HG03039 (cell line): ENCODE results near the gene ZGPAT.
"Not testable (repeated sequence)": the region's sequence is repeated elsewhere in the genome, so short reads cannot be mapped to it uniquely, and the experiment has no call there.

Experiments used
- ATAC-seq: cut with Tn5 transposase; IDR thresholded peaks from one replicate; pipeline ENCODE4 v1.9.1; 2021; ENCODE audit warnings: mild to moderate bottlenecking, moderate library complexity; ENCODE audit not compliant: unreplicated experiment

The ZGPAT gene

GRCh38 chr20:63702036-63702665 is 5.7 kb upstream of the ZGPAT start:
- no peak for ATAC-seq

GRCh38 chr20:63702751-63703470 is 4.9 kb upstream of the ZGPAT start:
- no peak for ATAC-seq

GRCh38 chr20:63703471-63703975 is 4.3 kb upstream of the ZGPAT start:
- ATAC-seq: no peak

- ATAC-seq: no peak
These were observed 3.7 kb upstream of the ZGPAT start for GRCh38 chr20:63703976-63704748.

- ATAC-seq: no peak
These were observed 3.1 kb upstream of the ZGPAT start for GRCh38 chr20:63704749-63705117.

- ATAC-seq: no peak
These were observed 2.4 kb upstream of the ZGPAT start for GRCh38 chr20:63705232-63706026.

- no peak for ATAC-seq
These were observed 1.7 kb upstream of the ZGPAT start for GRCh38 chr20:63706027-63706695.

GRCh38 chr20:63706852-63707557 is 834 bp upstream of the ZGPAT start:
- ATAC-seq: peak; percentile 11

GRCh38 chr20:63708301-63709148 is 686 bp downstream of the ZGPAT start:
- ATAC-seq: peak; percentile 3

- no peak for ATAC-seq
These were observed 1.3 kb downstream of the ZGPAT start for GRCh38 chr20:63709149-63709527.

GRCh38 chr20:63711085-63711645 is 3.3 kb downstream of the ZGPAT start:
- ATAC-seq: no peak

GRCh38 chr20:63712191-63712590 is 4.4 kb downstream of the ZGPAT start:
- ATAC-seq: no peak

GRCh38 chr20:63714858-63715257 is 7.0 kb downstream of the ZGPAT start:
- no peak for ATAC-seq

GRCh38 chr20:63718996-63719395 is 11.2 kb downstream of the ZGPAT start:
- no peak for ATAC-seq

GRCh38 chr20:63722967-63723622 is 15.3 kb downstream of the ZGPAT start:
- not testable (repeated sequence) for ATAC-seq

GRCh38 chr20:63730189-63730733 is 22.4 kb downstream of the ZGPAT start:
- ATAC-seq: not testable (repeated sequence)

- no peak for ATAC-seq
These were observed 23.6 kb downstream of the ZGPAT start for GRCh38 chr20:63731410-63731809.
